ENCODE data around the gene MEIS2. TPM values are rescaled to one million over a fixed set of nuclear protein-coding genes. Genes with fewer than 3 reads are reported as not detected.

The MEIS2 gene
- total RNA-seq, 4 donors from 2014 or later, result 7.5 to 40.4 (median 21.2) TPM

DNA sequence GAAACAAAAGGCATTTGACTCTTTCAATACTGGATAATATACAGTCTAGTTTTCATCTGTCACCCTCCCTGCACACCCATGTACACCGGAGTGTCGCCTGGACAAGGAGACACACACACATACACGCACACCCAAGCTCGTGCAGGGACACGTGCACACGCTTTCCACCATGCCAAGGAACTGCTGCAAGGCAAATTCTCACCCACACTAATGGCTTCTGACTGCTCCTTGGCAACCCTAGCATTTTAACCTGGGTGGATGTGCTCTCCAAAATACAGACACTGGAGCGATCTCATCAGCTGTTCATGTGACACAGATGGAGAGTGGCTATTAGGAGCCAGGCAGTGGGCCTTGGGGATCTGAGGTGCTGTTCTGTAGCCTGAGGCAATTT lies 61.6 kb downstream of the MEIS2 start:
- Histone ChIP-seq H3K27me3 (no peaks in the 10 kb centered on the region), H3K4me3 (no peak overlapping the region), H3K36me3 (no peaks in the 10 kb centered on the region), H3K27ac (no peak overlapping the region), H3K4me1 (no peaks in the 10 kb centered on the region), H3K9me3 (no peaks in the 10 kb centered on the region)
- no peak for DNase-seq
- TF ChIP-seq POLR2A (IDR thresholded peaks at IDR 0.05), result no peak
- TF ChIP-seq, protein P1, sequence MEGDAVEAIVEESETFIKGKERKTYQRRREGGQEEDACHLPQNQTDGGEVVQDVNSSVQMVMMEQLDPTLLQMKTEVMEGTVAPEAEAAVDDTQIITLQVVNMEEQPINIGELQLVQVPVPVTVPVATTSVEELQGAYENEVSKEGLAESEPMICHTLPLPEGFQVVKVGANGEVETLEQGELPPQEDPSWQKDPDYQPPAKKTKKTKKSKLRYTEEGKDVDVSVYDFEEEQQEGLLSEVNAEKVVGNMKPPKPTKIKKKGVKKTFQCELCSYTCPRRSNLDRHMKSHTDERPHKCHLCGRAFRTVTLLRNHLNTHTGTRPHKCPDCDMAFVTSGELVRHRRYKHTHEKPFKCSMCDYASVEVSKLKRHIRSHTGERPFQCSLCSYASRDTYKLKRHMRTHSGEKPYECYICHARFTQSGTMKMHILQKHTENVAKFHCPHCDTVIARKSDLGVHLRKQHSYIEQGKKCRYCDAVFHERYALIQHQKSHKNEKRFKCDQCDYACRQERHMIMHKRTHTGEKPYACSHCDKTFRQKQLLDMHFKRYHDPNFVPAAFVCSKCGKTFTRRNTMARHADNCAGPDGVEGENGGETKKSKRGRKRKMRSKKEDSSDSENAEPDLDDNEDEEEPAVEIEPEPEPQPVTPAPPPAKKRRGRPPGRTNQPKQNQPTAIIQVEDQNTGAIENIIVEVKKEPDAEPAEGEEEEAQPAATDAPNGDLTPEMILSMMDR (IDR thresholded peaks at IDR 0.05), result no peak

GRCh38 chr15:37037850-37038715 lies 62.3 kb downstream of the MEIS2 start:
- Histone ChIP-seq H3K4me1 (no peaks in the 10 kb centered on the region), H3K4me3 (no peak overlapping the region), H3K36me3 (no peaks in the 10 kb centered on the region), H3K9me3 (no peaks in the 10 kb centered on the region), H3K27me3 (no peaks in the 10 kb centered on the region), H3K27ac (no peak overlapping the region)
- TF ChIP-seq, protein P1 (IDR thresholded peaks at IDR 0.05), result no peak
- no peak for TF ChIP-seq POLR2A (IDR thresholded peaks at IDR 0.05)
- no peak for DNase-seq

GRCh38 chr15:37037071-37037655 lies 63.2 kb downstream of the MEIS2 start:
- H3K4me3 ChIP-seq, result no peak overlapping the region
- no peaks in the 10 kb centered on the region for H3K9me3 ChIP-seq
- H3K27me3 ChIP-seq, result no peaks in the 10 kb centered on the region
- TF ChIP-seq POLR2A (IDR thresholded peaks at IDR 0.05), result no peak
- TF ChIP-seq, protein P1 (IDR thresholded peaks at IDR 0.05), result no peak
- H3K4me1 ChIP-seq, result no peaks in the 10 kb centered on the region
- H3K27ac ChIP-seq, result no peak overlapping the region
- DNase-seq, result no peak
- no peaks in the 10 kb centered on the region for H3K36me3 ChIP-seq

- Histone ChIP-seq H3K4me1 (no peaks in the 10 kb centered on the region), H3K36me3 (no peaks in the 10 kb centered on the region), H3K27ac (no peak overlapping the region), H3K4me3 (no peak overlapping the region), H3K9me3 (no peaks in the 10 kb centered on the region), H3K27me3 (no peaks in the 10 kb centered on the region)
- DNase-seq, result no peak
- TF ChIP-seq, protein P1 (IDR thresholded peaks at IDR 0.05), result no peak
- TF ChIP-seq POLR2A (IDR thresholded peaks at IDR 0.05), result no peak
These were observed 65.3 kb downstream of the MEIS2 start for GRCh38 chr15:37034835-37035748.

- Histone ChIP-seq H3K4me3 (no peak overlapping the region), H3K9me3 (no peaks in the 10 kb centered on the region), H3K27ac (no peak overlapping the region), H3K27me3 (no peaks in the 10 kb centered on the region), H3K4me1 (no peaks in the 10 kb centered on the region), H3K36me3 (no peaks in the 10 kb centered on the region)
- no peak for TF ChIP-seq POLR2A (IDR thresholded peaks at IDR 0.05)
- TF ChIP-seq, protein P1 (IDR thresholded peaks at IDR 0.05), result no peak
- no peak for DNase-seq
These were observed 66.0 kb downstream of the MEIS2 start for GRCh38 chr15:37034392-37034791.

Measured in Peyer's patch (tissue), 4 donors.